ENCODE results near the gene MAP7. TPM values are rescaled to one million over a fixed set of nuclear protein-coding genes. Genes with fewer than 3 reads are reported as not detected.

MAP7 gene
- total and polyA plus RNA-seq, 2 experiments from 2014 or later, result 44.7 to 49.2 TPM

DNA sequence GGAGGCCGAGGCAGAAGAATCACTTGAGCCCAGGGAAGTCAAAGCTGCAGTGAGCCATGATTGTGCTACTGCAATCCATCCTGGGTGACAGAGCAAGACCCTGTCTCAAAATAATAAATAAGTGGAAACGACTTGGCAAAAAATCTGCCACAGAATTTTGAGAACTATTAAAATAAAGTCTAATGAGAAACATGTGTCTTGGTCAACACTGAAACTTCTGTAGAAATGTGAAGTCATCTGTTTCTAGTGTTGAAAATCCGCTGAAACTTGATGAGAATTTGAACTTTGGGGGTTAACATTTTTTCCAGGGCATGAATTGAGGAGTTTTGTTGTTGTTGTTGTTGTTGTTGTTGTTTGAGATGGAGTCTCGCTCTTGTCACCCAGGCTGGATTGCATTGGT, 231.5 kb downstream of the MAP7 start (continued):
- TF ChIP-seq, protein P1, sequence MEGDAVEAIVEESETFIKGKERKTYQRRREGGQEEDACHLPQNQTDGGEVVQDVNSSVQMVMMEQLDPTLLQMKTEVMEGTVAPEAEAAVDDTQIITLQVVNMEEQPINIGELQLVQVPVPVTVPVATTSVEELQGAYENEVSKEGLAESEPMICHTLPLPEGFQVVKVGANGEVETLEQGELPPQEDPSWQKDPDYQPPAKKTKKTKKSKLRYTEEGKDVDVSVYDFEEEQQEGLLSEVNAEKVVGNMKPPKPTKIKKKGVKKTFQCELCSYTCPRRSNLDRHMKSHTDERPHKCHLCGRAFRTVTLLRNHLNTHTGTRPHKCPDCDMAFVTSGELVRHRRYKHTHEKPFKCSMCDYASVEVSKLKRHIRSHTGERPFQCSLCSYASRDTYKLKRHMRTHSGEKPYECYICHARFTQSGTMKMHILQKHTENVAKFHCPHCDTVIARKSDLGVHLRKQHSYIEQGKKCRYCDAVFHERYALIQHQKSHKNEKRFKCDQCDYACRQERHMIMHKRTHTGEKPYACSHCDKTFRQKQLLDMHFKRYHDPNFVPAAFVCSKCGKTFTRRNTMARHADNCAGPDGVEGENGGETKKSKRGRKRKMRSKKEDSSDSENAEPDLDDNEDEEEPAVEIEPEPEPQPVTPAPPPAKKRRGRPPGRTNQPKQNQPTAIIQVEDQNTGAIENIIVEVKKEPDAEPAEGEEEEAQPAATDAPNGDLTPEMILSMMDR (conservative IDR thresholded peaks at IDR 0.05; ENCODE audit: low read depth in 2 of 2), result no peak
- TF ChIP-seq EZH2phosphoT487 (IDR thresholded peaks at IDR 0.05; ENCODE audit: unreplicated experiment) (no peak), NANOG (IDR thresholded peaks at IDR 0.05; ENCODE audit: borderline replicate concordance) (no peak), EZH2 (IDR thresholded peaks at IDR 0.05; ENCODE audit: low read depth, unreplicated experiment) (no peak), ZNF331 (CRISPR knock-in tag; IDR thresholded peaks at IDR 0.05; ENCODE audit: low read depth) (no peak), POLR2AphosphoS5 (IDR thresholded peaks at IDR 0.05; ENCODE audit: low read depth) (no peak), STAT1 (IDR thresholded peaks at IDR 0.05; ENCODE audit: unreplicated experiment) (no peak), ZNF114 (CRISPR knock-in tag; IDR thresholded peaks at IDR 0.05) (no peak)
- TF ChIP-seq, protein P2, sequence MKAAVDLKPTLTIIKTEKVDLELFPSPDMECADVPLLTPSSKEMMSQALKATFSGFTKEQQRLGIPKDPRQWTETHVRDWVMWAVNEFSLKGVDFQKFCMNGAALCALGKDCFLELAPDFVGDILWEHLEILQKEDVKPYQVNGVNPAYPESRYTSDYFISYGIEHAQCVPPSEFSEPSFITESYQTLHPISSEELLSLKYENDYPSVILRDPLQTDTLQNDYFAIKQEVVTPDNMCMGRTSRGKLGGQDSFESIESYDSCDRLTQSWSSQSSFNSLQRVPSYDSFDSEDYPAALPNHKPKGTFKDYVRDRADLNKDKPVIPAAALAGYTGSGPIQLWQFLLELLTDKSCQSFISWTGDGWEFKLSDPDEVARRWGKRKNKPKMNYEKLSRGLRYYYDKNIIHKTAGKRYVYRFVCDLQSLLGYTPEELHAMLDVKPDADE (IDR thresholded peaks at IDR 0.05), result no peak

- no peaks in the 10 kb centered on the region for H3K4me1 ChIP-seq (ENCODE audit: insufficient read depth)
- Mint-ChIP-seq H3K4me3 (no peak overlapping the region), H3K4me1 (no peaks in the 10 kb centered on the region; the same call in 2 of the 3 replicates), H3K27me3 (ENCODE audit: insufficient read depth, low read depth, poor library complexity) (no peaks in the 10 kb centered on the region), H3K9me3 (no peaks in the 10 kb centered on the region), H3K27ac (no peak overlapping the region), H3K36me3 (ENCODE audit: low read depth) (no peaks in the 10 kb centered on the region)
- no peaks in the 10 kb centered on the region for H4K20me1 ChIP-seq (replicated peaks; ENCODE audit: insufficient read depth)
- ATAC-seq, result no peak
- no peak overlapping the region for H3K27ac ChIP-seq (ENCODE audit: low read depth)
- no peak overlapping the region for H3K4me2 ChIP-seq
- H3K4me3 ChIP-seq, result no peak overlapping the region
- no peak for DNase-seq (ENCODE audit: low spot score)
- H3F3A ChIP-seq (replicated peaks; ENCODE audit: low read depth), result no peaks in the 10 kb centered on the region
- H3K79me2 ChIP-seq (replicated peaks; ENCODE audit: insufficient read depth), result no peaks in the 10 kb centered on the region
- TF ChIP-seq, protein P1 (conservative IDR thresholded peaks at IDR 0.05; ENCODE audit: low read depth in 2 of 2), result no peak
- TF ChIP-seq, protein P2 (IDR thresholded peaks at IDR 0.05), result no peak
- TF ChIP-seq POLR2AphosphoS5 (IDR thresholded peaks at IDR 0.05; ENCODE audit: low read depth), result no peak
- no peaks in the 10 kb centered on the region for H3K9me2 ChIP-seq (ENCODE audit: insufficient read depth)
- H3K36me3 ChIP-seq (ENCODE audit: insufficient read depth), result no peaks in the 10 kb centered on the region
- H3K27me3 ChIP-seq (ENCODE audit: insufficient read depth), result no peaks in the 10 kb centered on the region
- no peak overlapping the region for H2AFZ ChIP-seq
Observed at GRCh38 chr6:136317971-136318370, 232.3 kb downstream of the MAP7 start.
